Cerebellar nuclear complex (tissue), 1 donor: ENCODE measurements around the gene DLX5.
"Not testable (repeated sequence)": the region's sequence is repeated elsewhere in the genome, so short reads cannot be mapped to it uniquely, and the experiment has no call there.

Source experiments
- DNase-seq, 2 experiments: peaks; one replicate each; lab custom pipeline; 2025; lab: John Stamatoyannopoulos, UW

Gene DLX5

GRCh38 chr7:97024209-97025129 lies at the start of gene DLX5:
DLX5 (minus strand) TSS chr7:97024831; CDS start chr7:97024623, 208 bp downstream.
- no peak for DNase-seq

- not testable (repeated sequence) for DNase-seq
Observed at GRCh38 chr7:97072025-97072424, 47.4 kb upstream of the DLX5 start.

- no peak for DNase-seq
Observed at GRCh38 chr7:97064972-97065587, 40.4 kb upstream of the DLX5 start.

- DNase-seq, result no peak
Observed at GRCh38 chr7:97064020-97064419, 39.4 kb upstream of the DLX5 start.

GRCh38 chr7:97043281-97043680 lies 18.6 kb upstream of the DLX5 start:
- no peak for DNase-seq

- no peak for DNase-seq
Observed at GRCh38 chr7:97039374-97040065, 14.9 kb upstream of the DLX5 start.

GRCh38 chr7:97034213-97034852 lies 9.7 kb upstream of the DLX5 start:
- not testable (repeated sequence) for DNase-seq

GRCh38 chr7:97027427-97028234 lies 3.0 kb upstream of the DLX5 start:
- DNase-seq, result no peak

GRCh38 chr7:97026715-97027426 lies 2.2 kb upstream of the DLX5 start:
- no peak for DNase-seq

- DNase-seq, result no peak
Observed at GRCh38 chr7:97025983-97026714, 1.5 kb upstream of the DLX5 start.

- DNase-seq, result no peak
Observed at GRCh38 chr7:97025130-97025499, 484 bp upstream of the DLX5 start.

GRCh38 chr7:97022491-97023306 lies 1.9 kb downstream of the DLX5 start:
- DNase-seq, result no peak

- DNase-seq, result no peak
Observed at GRCh38 chr7:97021747-97022490, 2.7 kb downstream of the DLX5 start.

- no peak for DNase-seq
Observed at GRCh38 chr7:97020996-97021746, 3.5 kb downstream of the DLX5 start.

GRCh38 chr7:97020601-97020995 lies 4.0 kb downstream of the DLX5 start:
- DNase-seq, result no peak

GRCh38 chr7:97019710-97020225 lies 4.9 kb downstream of the DLX5 start:
- DNase-seq, result no peak

- DNase-seq, result no peak
Observed at GRCh38 chr7:97018791-97019531, 5.7 kb downstream of the DLX5 start.
